D341Med (cell line): ENCODE results near the gene TCF12.
A peak's percentile ranks its signal among the peaks of the same experiment; 100 is the strongest.
"Not testable (repeated sequence)": the region's sequence is repeated elsewhere in the genome, so short reads cannot be mapped to it uniquely, and the experiment has no call there.

ENCODE experiments used
- DNase-seq: peaks from one replicate; pipeline ENCODE4 v3.0.0; 2012; ENCODE audit warnings: low spot score

TCF12 gene

GRCh38 chr15:56978898-56979662, 60.6 kb downstream of the TCF12 start:
- no peak for DNase-seq

DNA sequence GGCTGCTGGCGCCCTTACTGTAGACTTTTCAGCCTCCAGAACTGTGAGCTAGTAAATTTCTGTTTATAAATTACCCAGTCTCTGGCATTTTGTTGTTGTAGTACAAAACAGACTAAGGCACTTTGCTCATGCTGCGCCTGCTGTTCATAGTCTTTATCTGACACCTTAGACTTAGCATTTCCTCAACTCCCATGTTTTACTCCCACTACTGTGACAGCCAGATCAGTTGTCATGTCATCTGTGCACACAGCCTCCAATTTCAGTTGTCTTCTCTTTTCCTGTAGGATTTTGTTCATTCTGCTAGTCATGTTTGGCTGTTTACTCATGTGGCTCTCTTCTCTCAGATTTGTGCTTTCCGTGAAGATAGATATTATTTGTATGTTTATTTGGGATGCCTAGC, 62.0 kb downstream of the TCF12 start:
- no peak for DNase-seq

GRCh38 chr15:56981160-56981559, 62.7 kb downstream of the TCF12 start:
- DNase-seq, result no peak

GRCh38 chr15:56982987-56983386, 64.5 kb downstream of the TCF12 start:
- DNase-seq, result no peak

DNA sequence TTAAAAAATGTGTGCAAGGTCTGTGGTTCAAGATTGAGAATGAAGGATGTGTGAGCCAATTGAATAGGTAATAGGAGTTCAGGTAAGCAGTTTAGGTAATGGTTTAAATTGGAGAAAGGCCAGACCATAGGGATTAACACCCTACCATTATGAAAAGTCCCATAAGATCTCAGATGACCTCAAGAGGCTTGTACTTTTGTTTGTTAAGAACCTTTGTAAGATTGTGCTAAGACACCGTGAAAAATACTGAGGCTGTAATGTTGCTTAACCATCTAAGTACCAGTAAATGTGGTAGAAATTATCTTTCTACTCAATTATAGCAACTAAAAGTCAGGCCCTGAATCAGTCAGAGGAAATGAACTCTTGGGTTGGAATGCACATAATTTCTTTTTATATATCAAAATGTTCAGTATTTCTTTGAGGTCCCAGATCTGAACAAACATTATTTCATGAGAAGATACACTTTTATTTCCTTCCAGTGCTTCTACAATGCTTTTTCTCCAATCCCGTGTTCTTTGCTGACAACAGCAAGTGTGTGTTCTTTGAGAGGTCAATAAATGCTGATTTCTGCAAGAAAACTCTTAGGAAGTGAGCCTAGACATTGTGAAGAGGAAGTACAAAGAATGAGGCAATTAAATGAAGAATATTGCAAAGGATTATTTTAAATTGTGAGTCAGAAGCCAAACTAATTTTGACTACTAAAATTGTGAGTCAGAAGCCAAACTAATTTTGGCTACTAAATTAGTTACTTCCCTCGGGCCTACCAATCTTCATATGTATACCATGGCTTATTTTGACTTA, 66.4 kb downstream of the TCF12 start:
- no peak for DNase-seq

GRCh38 chr15:56985856-56986255, 67.4 kb downstream of the TCF12 start:
- no peak for DNase-seq

DNA sequence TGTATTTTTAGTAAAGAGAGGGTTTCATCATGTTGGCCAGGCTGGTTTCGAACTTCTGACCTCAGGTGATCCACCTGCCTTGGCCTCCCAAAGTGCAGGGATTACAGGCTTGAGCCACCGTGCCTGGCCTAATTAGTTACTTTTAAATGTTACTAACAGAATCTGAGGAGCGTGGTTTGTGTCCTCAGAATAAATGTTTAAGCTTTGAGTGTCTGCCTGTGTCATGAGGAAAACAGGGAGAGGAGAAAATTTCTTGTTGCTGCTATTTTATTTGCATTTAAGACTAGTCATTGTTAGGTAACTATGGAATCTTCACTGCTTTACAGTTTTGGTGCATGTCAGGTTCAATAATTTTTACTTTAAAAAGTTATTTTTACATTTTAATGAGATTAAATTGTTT, 68.8 kb downstream of the TCF12 start:
- DNase-seq, result no peak

GRCh38 chr15:56988219-56988618, 69.8 kb downstream of the TCF12 start:
- DNase-seq, result no peak

DNA sequence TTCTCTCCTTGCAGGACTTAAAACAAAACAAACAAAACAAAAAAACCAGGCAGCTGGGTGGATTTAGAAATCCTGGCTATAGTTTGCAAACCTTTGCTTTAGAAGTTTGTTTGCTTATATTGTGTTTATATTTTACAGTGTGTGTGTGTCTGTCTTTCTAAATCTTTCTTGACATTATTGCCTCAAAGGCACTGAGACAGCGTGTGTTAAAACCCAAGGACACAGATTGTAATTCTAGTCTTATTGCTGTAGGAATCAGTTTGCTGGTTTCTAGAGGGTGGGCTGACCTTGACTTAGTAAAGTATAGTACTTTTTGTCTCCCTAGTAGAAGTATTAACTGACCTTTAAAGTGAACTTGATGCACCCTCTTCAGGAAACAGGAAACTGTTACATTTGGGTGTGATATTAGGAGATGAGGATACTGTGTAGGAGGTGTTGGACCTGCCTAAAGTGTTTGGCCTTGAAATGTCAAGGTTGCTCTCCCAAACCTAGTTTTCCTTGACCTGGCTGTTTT, 71.0 kb downstream of the TCF12 start:
- no peak for DNase-seq

DNA sequence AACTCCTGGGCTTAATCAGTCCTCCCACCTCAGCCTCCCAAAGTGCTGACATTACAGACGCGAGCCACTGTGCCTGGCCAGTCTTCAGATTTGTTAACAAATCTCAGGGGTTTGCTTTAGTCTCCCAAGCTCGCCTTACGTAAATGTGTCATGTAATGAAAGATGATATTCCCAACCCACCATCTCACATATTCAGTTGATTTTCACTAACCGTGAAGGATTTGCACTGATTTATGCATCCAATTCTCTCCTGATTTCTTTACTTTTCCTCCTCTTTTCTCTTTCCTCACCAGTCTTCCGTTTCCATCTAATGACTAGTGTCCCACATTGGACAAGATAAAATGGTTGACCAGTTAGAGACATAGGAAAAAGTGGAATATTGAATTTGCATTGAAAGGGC, 72.6 kb downstream of the TCF12 start:
- DNase-seq, result no peak

DNA sequence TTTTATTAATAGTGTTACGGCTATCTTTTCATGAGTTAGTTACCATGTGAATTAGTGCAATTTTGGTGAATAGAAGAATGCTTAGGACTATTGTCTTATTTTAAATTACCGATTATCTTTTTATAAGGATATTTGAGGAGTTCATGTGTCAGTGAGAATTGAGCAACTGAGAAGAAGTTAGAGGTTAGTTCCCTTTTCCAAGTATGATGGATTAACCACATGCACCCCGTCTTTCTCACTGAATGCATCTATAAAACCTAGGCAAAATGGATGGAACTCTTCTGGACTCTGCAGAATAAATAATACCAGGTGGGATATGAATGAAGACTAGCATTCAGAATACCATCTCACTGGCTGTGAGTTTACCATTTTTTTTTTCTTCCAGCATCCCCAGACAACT, 74.3 kb downstream of the TCF12 start:
- DNase-seq, result no peak

DNA sequence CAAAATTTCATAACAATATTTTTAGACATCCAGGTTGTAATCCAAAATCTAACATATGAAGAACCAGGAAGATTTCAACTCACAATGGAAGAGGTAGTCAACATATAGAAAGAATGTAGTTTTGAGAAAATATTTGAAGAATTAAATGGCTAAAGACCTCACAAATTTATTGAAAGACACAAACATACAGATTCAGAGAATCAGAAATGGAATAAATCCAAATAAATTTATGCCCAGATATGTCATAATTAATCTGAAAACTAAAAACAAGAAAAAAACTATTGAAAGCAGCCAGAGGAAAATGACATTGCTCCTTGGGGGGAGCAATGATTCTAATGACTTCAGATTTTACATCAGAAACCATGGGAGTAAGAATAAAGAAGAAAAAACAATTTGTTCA, 75.8 kb downstream of the TCF12 start:
- no peak for DNase-seq

DNA sequence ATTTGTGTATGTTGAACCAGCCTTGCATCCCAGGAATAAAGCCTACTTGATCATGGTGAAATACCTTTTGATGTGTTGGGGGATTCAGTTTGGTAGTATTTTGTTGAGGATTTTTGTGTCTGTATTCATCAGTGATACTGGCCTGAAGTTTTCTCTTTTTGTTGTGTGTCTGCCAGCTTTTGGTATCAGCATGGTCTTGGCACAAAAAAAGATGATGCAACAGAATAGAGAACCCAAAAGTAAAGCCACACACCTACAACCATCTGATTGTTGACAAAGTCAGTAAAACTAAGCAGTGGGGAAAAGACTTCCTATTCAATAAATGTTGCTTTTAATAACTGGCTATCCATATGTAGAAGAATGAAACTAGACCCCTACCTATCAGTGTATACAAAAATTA, 77.6 kb downstream of the TCF12 start:
- no peak for DNase-seq

GRCh38 chr15:56996746-56997470, 78.5 kb downstream of the TCF12 start:
- DNase-seq, result no peak

- DNase-seq, result no peak
These were observed 85.0 kb downstream of the TCF12 start for GRCh38 chr15:57003418-57003817.

DNA sequence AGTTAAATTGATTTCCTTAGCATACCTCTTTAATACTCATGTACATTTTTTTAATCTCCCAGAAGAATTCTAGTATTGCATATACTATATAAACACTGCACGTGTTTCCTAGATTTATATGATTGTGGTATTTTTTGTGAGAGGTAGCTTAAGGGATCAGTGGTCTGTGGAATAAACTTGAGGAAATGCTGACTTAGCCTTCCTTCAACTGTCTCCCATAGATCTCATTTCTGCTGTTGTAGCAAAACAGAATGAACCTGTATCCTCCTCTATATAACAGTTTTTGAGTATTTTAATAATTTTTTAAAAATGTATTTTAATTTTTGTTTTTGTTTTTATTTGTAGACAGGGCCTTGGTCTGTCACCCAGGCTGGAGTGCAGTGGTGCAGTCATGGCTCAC, 86.8 kb downstream of the TCF12 start:
- no peak for DNase-seq

GRCh38 chr15:57007797-57008196, 89.4 kb downstream of the TCF12 start:
- not testable (repeated sequence) for DNase-seq

DNA sequence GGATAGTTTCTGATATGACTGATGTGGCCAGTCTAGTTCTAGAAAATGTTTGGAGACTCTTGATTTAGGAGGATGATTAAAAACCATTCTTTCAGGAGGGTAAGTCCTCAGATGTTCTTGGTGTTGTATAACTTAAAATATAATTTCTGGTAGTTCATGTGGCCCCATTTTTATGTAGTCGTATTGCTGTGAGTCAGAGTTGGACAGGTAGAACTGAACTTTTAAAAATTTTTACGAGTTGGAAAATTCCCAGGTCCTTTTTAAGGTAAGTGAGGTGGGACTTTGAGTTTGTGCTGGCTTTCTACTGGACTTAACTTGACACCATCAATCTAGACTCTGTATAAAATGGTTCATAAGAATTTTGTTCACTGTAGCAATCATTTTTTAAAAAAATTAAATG, 92.3 kb downstream of the TCF12 start:
- no peak for DNase-seq

- no peak for DNase-seq
These were observed 94.1 kb downstream of the TCF12 start for GRCh38 chr15:57012556-57012955.

DNA sequence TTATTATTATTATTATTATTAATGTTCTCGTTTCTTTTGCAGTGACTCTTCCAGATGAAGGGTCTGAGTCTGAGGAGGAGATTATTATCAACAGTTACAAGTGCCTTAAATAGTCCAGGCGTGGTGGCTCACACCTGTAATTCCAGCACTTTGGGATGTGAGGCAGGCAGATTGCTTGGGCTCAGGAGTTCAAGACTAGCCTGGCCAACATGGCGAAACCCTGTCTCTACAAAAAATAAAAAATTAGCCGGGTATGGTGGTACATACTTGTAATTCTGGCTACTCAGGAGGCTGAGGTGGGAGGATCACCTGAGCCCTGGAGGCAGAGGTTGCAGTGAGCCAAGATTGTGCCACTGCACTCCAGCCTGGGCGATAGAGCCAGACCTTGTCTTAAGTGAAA, 96.5 kb downstream of the TCF12 start:
- DNase-seq, result not testable (repeated sequence)

GRCh38 chr15:57015360-57015759, 96.9 kb downstream of the TCF12 start:
- no peak for DNase-seq

DNA sequence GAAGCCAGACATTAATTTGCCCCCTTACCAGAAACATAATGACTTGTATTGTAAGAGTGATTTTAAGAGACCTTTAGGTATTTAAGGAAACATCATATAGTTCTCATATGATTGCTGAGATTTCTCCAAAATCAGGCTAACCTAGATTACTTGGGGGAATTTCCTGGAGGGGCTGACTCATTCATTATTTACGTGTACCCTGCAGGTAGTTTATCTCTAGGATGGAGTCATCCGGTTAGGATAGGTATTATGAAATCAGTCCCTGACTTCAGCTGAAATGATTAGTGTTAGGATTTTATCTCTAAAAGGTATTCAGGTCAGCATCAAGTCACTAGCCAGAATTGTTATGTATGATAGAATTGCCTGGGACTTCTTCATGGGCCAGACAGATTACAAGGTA, 97.5 kb downstream of the TCF12 start:
- no peak for DNase-seq

DNA sequence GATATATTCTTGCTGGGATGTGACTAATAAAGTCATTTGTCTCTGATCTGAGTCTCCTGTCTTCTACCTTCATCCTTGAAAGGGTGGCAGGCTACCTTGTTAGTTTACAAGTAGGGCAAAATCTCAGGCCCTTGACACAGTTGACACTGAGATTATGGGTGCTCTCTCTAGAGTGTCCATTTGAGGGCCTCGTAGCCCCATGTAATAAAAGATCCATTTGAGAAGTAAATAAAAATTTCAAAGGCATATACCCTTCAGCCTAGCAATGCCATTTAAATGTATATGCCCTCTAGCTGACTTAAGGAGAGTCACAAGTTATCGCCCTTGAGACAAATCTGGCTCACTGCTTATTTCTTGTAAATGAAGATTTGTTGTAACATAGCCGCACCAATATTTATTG, 98.6 kb downstream of the TCF12 start:
- DNase-seq, result peak; percentile 30
